NCI-H1930 (cell line): ENCODE measurements around the gene MT1E.
A peak's percentile ranks its signal among the peaks of the same experiment; 100 is the strongest.
"Not testable (repeated sequence)": the region's sequence is repeated elsewhere in the genome, so short reads cannot be mapped to it uniquely, and the experiment has no call there.

Source experiments
- DNase-seq, 2 experiments: peaks; one replicate each; lab custom pipeline; 2025; lab: John Stamatoyannopoulos, UW

The MT1E gene

DNA sequence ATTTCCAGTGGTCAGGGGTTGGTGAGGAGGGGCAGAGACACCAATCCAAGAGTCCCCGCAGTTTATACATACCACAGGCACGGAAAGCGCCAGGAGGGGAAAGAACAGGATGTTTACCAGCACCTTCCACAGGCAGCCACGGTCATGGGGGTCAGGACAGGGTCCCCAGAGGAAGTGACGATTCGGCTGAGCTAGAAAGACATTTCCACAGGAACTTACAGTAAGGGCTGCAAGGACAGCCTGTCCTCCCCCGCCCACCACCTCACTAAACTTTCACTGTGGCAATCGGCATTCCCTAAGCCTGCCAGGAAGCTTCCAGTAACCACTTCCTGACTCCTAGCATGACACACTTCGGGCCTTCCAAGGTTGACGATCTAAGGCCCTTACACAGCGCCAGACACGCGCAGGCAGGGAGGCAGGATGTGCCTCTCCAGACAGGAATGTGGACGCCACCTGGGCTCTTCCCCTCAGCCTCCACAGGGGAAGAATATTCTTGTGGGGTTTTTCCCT is 18.4 kb upstream of the MT1E start:
- DNase-seq, result no peak

DNA sequence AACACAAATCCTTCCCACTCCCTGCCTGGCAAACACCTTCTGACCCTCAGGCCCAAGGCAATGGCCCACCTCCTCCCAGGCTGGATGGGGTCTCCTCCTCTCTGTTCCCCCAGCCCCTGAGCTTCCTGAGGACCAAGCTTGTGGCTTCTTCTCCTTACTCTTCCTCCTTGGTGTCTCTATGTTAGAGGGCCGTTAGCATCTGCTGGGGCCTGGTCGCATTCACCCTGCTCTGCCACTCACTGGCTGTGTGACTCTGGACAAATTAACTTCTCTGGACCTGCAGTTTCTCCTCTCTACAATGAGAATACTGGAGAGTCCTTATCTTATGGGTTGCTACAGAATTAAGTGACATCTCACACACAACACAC is 17.9 kb upstream of the MT1E start:
- DNase-seq, result no peak

DNA sequence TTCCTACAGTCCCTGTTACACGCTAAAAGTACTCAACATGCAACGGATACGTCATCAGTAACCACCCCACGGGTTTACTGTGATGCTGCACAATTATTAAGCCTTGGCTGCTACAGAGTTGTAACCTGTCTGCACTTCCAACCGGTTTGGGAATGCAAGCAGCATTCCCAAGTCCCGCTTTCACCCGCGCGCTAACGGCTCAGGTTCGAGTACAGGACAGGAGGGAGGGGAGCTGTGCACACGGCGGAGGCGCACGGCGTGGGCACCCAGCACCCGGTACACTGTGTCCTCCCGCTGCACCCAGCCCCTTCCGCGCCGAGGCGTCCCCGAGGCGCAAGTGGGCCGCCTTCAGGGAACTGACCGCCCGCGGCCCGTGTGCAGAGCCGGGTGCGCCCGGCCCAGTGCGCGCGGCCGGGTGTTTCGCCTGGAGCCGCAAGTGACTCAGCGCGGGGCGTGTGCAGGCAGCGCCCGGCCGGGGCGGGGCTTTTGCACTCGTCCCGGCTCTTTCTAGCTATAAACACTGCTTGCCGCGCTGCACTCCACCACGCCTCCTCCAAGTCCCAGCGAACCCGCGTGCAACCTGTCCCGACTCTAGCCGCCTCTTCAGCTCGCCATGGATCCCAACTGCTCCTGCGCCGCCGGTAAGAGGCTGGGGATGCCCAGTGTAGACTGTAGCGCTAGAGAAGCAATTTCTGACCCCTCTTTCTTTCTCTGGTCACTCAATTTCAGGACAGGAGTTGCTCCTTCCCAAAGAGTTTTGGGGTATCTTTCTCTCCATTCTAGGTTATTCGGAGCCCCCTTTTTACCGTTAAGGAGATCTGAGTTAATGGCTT is 17.3 kb upstream of the MT1E start, which contains the start of gene MT2A:
TSS of gene MT2A (plus strand) at position 542 of the 833 bp plus-strand sequence. CDS start at position 614, 72 bp downstream.
- peak; percentile 60 to 73 for DNase-seq

GRCh38 chr16:56608876-56609462 is 16.6 kb upstream of the MT1E start:
- no peak for DNase-seq

DNA sequence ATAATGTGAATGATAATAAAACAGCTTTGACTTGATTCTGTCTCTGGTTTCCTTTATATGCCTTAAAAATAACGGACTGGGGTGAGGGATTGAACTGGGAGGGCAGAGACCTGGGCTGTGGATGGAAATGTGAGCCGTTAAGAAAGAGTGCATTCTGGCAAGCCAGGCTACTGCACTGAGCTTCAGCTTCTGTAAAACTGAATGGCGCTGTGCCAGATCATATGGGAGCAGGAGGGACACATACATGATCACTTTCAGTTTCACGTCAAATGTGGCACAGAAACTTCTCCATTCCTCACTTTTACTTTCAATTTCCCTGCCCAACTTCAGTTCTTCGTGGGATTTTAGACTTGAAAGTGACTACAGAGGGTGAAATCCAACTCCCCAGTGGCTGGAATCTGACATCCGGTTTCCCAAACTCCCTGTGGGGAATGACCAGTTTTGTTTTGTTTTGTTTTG is 16.1 kb upstream of the MT1E start:
- DNase-seq, result no peak

- no peak for DNase-seq
Observed at GRCh38 chr16:56610017-56610608, 15.5 kb upstream of the MT1E start.

GRCh38 chr16:56610609-56611111 is 14.9 kb upstream of the MT1E start:
- DNase-seq, result no peak

DNA sequence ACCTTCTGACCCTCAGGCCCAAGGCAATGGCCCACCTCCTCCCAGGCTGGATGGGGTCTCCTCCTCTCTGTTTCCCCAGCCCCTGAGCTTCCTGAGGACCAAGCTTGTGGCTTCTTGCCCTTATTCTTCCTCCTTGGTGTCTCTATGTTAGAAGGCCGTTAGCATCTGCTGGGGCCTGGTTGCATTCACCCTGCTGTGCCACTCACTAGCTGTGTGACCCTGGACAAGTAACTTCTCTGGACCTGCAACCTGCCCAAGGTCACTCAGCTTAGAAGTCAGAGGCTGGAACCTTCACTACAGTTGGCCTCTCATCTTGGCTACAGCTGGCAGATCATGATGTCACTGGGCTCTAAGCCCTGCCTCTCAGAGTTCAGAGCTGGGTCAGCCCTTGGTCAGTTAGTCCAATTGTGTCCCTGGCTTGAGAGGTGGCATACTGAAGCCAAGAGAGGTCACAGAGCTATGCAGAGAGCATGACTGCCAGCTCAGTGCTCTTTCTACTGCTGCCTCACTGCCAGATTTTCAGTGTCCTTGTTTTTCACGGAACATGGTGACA is 14.2 kb upstream of the MT1E start:
- no peak for DNase-seq

- DNase-seq, result no peak
Observed at GRCh38 chr16:56613706-56614105, 11.9 kb upstream of the MT1E start.

GRCh38 chr16:56614549-56614991 is 11.0 kb upstream of the MT1E start:
- DNase-seq, result no peak

GRCh38 chr16:56615353-56615752 is 10.2 kb upstream of the MT1E start:
- no peak for DNase-seq

GRCh38 chr16:56616608-56617211 is 8.9 kb upstream of the MT1E start:
- no peak for DNase-seq

DNA sequence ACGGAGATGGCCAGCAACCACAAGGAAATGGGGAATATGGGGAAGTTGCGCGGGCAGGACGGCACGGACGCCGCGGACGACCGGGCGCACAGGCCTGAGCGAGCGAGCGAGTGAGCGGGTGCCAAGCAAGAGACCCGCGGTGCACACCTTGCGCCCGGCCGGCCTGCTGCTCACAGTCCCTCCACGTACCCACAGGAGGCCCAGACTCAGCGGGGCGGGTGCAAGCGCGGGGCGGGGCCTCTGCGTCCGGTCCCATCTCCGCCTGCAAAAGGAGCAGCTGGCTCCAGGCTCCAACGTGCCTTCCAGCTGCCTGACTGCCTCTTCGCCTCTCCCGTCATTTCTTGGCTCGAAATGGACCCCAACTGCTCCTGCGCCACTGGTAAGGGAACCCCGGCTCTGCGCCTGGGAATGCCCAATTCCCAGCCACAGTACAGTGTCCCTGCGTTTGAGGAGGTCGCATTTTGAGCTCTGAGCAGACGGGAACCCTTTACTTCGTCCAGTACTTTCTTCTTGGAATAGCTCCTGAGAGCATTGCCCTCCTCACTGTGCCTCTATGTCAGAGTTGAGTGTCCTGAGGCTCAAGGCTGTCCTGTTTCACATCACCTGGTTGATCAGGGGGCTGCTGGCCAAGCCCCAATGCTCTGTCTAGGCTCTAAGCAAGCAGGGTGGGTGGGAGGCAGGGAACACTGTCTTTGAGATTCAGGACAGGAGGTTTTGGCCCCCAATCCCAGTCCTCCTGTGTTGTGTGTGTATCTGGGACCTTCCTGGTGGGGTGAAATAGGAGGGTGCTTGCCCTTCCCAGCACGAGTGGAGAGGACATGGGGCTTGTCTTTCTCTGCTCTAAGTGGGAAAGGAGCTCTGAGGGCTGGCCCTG is 8.1 kb upstream of the MT1E start:
- DNase-seq, result no peak

DNA sequence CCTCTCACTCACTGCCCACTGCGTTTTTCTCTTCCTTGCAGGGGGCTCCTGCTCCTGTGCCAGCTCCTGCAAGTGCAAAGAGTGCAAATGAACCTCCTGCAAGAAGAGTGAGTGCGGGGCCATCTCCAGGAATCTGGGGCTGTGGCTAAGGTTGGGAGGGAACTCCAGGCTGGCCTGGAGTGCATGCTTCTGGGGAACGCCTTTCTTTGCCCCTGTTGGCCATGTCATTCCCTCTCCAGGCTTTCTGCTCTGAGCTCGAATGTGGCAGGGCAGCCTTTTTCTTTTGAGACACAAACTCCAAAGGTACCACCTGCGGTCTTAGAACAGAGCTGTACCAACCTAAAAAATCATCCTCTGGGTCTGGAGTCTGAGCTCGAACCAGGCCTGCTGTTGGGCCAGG is 7.4 kb upstream of the MT1E start:
- no peak for DNase-seq

DNA sequence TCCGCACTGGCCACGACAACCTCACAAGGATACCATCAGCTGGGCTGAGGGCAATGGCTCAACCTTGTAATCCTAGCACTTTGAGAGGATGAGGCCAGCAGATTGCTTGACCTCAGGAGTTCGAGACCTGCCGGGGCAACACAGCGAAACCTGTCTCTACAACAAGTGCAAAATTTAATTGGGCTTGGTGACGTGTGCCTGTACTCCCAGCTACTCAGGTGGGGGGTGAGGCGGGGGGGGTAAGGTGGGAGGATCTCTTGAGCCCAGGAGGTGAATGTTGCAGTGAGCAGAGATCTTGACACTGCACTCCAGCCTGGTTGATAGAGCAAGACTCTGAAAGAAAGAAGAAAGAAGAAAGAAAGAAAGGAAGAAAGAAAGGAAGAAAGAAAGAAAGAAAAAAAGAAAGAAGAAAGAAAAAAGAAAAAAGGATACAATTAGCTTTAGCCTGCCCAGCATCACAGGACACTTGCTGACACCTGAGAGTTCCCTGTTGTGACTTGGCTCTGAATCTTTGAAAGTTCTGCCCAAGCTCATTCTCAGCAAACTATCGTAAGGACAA is 5.2 kb upstream of the MT1E start:
- no peak for DNase-seq

- DNase-seq, result not testable (repeated sequence)
Observed at GRCh38 chr16:56621665-56622445, 3.7 kb upstream of the MT1E start.

DNA sequence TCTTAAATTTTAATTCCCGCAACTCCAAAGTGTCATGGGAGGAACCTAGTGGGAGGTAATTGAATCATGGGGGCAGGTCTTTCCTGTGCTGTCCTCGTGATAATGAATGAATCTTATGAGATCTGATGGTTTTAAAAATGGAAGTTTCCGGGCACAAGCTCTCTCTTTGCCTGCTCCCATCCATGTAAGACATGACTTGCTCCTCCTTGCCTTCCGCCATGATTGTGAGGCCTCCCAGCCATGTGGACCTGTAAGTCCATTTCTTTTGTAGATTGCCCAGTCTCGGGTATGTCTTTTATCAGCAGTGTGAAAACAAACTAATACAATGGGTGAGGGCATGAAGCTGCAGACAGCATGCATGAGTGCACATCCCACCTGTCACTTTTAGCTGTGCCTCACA is 2.4 kb upstream of the MT1E start:
- not testable (repeated sequence) for DNase-seq

DNA sequence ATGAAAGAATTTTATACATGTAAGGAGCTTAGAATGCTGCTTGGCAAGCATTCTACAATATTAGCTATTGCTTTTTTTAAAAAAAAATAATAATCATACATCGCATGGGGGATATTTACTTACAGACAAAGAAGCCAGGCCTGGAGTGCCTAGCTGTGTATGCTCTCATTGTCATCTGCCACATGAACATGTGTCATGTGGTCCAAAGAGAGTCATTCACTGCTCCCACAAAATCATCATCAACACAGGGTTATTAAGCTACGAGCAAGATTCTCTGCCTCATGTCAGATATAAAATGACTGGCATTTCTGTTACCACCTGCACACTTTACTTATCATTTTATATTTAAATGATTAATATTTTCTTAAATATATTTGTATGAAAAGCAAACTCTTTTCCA is 1.9 kb upstream of the MT1E start:
- DNase-seq, result no peak

- DNase-seq, result no peak
Observed at GRCh38 chr16:56625943-56626654, 518 bp downstream of the MT1E start.
